ENCODE results near the gene LRRC3.

GRCh38 chr21:44477712-44478111 is 22.4 kb downstream of the LRRC3 start:
- TF ChIP-seq, protein P1, sequence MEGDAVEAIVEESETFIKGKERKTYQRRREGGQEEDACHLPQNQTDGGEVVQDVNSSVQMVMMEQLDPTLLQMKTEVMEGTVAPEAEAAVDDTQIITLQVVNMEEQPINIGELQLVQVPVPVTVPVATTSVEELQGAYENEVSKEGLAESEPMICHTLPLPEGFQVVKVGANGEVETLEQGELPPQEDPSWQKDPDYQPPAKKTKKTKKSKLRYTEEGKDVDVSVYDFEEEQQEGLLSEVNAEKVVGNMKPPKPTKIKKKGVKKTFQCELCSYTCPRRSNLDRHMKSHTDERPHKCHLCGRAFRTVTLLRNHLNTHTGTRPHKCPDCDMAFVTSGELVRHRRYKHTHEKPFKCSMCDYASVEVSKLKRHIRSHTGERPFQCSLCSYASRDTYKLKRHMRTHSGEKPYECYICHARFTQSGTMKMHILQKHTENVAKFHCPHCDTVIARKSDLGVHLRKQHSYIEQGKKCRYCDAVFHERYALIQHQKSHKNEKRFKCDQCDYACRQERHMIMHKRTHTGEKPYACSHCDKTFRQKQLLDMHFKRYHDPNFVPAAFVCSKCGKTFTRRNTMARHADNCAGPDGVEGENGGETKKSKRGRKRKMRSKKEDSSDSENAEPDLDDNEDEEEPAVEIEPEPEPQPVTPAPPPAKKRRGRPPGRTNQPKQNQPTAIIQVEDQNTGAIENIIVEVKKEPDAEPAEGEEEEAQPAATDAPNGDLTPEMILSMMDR (conservative IDR thresholded peaks at IDR 0.05; ENCODE audit: low read depth, low read length), result no peak
- TF ChIP-seq MAFK (IDR thresholded peaks at IDR 0.05; ENCODE audit: low read depth, low read length) (no peak), POLR2A (IDR thresholded peaks at IDR 0.05; ENCODE audit: low read depth, low read length) (no peak), BHLHE40 (IDR thresholded peaks at IDR 0.05; ENCODE audit: low read depth, low read length) (no peak), RAD21 (IDR thresholded peaks at IDR 0.05; ENCODE audit: low read length) (no peak)

Measured in IMR-90 (cell line).